Parathyroid adenoma (tissue), 2 donors: ENCODE data around the gene PSD.
"Not testable (repeated sequence)": the region's sequence is repeated elsewhere in the genome, so short reads cannot be mapped to it uniquely, and the experiment has no call there.

Source experiments
- H2AFZ ChIP-seq: fragments of 300-600 bp; sonication (generic); one replicate; pipeline ENCODE4 v1.7.0; 2017; ENCODE audit warnings: antibody characterized with exemption, mild to moderate bottlenecking
- H3K27ac ChIP-seq: fragments of 300-600 bp; sonication (generic); one replicate; pipeline ENCODE4 v1.7.0; 2017
- H3K27me3 ChIP-seq: fragments of 300-600 bp; sonication (generic); one replicate; pipeline ENCODE4 v1.7.0; 2017; ENCODE audit warnings: low read length; ENCODE audit not compliant: control insufficient read depth, insufficient read depth
- H3K36me3 ChIP-seq: fragments of 300-600 bp; sonication (generic); one replicate; pipeline ENCODE4 v1.7.0; 2017; ENCODE audit warnings: low read length; ENCODE audit not compliant: control insufficient read depth, insufficient read depth
- H3K4me1 ChIP-seq: fragments of 300-600 bp; sonication (generic); one replicate; pipeline ENCODE4 v1.7.0; 2017; ENCODE audit warnings: control low read depth
- H3K4me2 ChIP-seq: fragments of 300-600 bp; sonication (generic); one replicate; pipeline ENCODE4 v1.7.0; 2017; ENCODE audit warnings: low read length
- H3K4me3 ChIP-seq: fragments of 300-600 bp; sonication (generic); one replicate; pipeline ENCODE4 v1.7.0; 2017; ENCODE audit warnings: low read depth, low read length
- H3K79me2 ChIP-seq: fragments of 300-600 bp; sonication (generic); one replicate; pipeline ENCODE4 v1.7.0; 2017; ENCODE audit warnings: control low read depth
- H3K9ac ChIP-seq: fragments of 300-600 bp; sonication (generic); one replicate; pipeline ENCODE4 v1.7.0; 2017; ENCODE audit warnings: mild to moderate bottlenecking
- H3K9me3 ChIP-seq: fragments of 300-600 bp; sonication (generic); one replicate; pipeline ENCODE4 v1.7.0; 2017; ENCODE audit warnings: low read length; ENCODE audit not compliant: control insufficient read depth
- CTCF ChIP-seq: fragments of 300-600 bp; sonication (generic); IDR thresholded peaks from one replicate; pipeline ENCODE4 v1.7.0; 2017; ENCODE audit warnings: antibody characterized with exemption, mild to moderate bottlenecking
- donor health status: primary hyperparathyroidism.

The PSD gene

DNA sequence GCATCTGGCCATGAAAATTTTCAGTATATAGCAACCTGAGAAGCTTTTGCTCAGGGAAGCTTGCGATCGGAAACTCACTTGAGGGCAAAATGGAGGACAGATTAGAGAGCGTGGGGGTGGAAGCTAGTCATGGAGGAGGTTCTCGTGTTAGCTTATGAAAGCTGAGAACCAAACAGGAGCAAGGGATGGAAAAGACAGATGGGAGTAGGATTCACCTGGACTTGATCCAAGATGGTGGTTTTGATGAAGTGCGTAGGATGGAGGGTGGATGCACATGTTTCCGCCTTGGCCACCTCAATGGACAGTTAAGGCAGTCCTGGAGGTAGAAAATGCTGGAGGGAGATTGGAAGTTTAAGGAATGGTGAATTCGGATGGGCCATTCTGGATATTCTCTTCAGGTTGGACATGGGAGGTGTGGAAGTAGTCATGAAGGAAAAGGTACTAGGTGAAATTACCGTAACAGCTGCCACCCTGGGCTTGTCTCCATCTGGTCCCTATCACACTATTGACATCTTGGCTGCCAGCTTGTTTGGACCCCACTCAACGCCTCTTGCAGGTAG, 39.1 kb upstream of the PSD start:
- Histone ChIP-seq H3K27ac (no peak overlapping the region), H3K9me3 (no peaks in the 10 kb centered on the region), H3K9ac (no peak overlapping the region), H3K36me3 (no peaks in the 10 kb centered on the region), H3K4me2 (no peak overlapping the region), H3K27me3 (no peaks in the 10 kb centered on the region), H3K79me2 (peaks cover 2% of the 10 kb centered on the region), H3K4me3 (no peak overlapping the region), H3K4me1 (peaks cover 9% of the 10 kb centered on the region), H2AFZ (no peak overlapping the region)
- no peak for TF ChIP-seq CTCF

DNA sequence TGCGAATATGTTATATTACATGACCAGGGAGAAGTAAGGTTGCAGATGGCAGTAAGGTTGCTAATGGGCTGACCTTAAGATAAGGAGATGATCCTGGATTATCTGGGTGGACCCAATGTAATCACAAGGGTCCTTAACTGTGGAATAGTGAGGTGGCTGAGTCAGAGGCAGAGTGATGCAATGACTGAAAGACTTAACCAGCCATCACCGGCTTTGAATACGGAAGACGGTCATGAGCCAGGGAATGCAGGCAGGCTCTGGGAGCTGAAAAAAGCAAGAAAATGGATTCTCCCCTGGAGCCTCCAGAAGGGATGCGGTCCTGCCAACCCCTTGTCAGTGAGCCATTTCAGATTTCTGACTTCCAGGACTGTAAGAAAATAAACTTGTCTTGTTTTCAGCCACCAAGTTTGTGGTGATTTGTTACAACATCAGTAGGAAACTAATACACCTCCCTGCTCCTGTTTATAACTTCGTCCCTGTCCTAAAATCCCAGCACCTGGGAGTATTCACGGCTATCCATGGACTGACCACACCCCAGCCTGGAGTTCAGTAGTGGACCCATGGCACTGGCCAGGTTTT, 37.4 kb upstream of the PSD start:
- H3K4me1 ChIP-seq = peaks cover 4% of the 10 kb centered on the region
- no peak for TF ChIP-seq CTCF
- no peak overlapping the region for H3K9ac ChIP-seq

GRCh38 chr10:102454662-102455487, 36.3 kb upstream of the PSD start:
- not testable (repeated sequence) for H3K4me1 ChIP-seq, H2AFZ ChIP-seq, H3K79me2 ChIP-seq

More for the DNA sequence above, 37.4 kb upstream of the PSD start:
- no peak overlapping the region for H3K4me3 ChIP-seq
- H2AFZ ChIP-seq = no peak overlapping the region
- H3K9me3 ChIP-seq = no peaks in the 10 kb centered on the region
- no peak overlapping the region for H3K4me2 ChIP-seq
- H3K27me3 ChIP-seq = no peaks in the 10 kb centered on the region
- no peaks in the 10 kb centered on the region for H3K79me2 ChIP-seq
- H3K36me3 ChIP-seq = no peaks in the 10 kb centered on the region
- no peak overlapping the region for H3K27ac ChIP-seq

GRCh38 chr10:102453502-102453901, 34.9 kb upstream of the PSD start:
- Histone ChIP-seq H3K9me3 (no peaks in the 10 kb centered on the region), H3K9ac (no peak overlapping the region), H3K79me2 (no peaks in the 10 kb centered on the region), H3K27ac (no peak overlapping the region), H3K36me3 (no peaks in the 10 kb centered on the region), H3K4me1 (peaks cover 4% of the 10 kb centered on the region), H3K27me3 (no peaks in the 10 kb centered on the region), H3K4me2 (no peak overlapping the region), H2AFZ (no peak overlapping the region), H3K4me3 (no peak overlapping the region)
- no peak for TF ChIP-seq CTCF

More at GRCh38 chr10:102454662-102455487, 36.3 kb upstream of the PSD start:
- H3K4me3 ChIP-seq, H3K27me3 ChIP-seq, H3K27ac ChIP-seq, H3K36me3 ChIP-seq, H3K4me2 ChIP-seq, H3K9me3 ChIP-seq, H3K9ac ChIP-seq: not testable (repeated sequence)

- H3K9me3 ChIP-seq = no peaks in the 10 kb centered on the region
- no peak overlapping the region for H3K4me3 ChIP-seq
- no peak overlapping the region for H3K9ac ChIP-seq
- no peaks in the 10 kb centered on the region for H3K79me2 ChIP-seq
- no peak for TF ChIP-seq CTCF
- H3K27ac ChIP-seq = no peak overlapping the region
- H3K36me3 ChIP-seq = no peaks in the 10 kb centered on the region
- H3K4me2 ChIP-seq = no peak overlapping the region
- no peaks in the 10 kb centered on the region for H3K27me3 ChIP-seq
- no peak overlapping the region for H2AFZ ChIP-seq
- peaks cover 4% of the 10 kb centered on the region for H3K4me1 ChIP-seq
Observed at GRCh38 chr10:102452672-102453340, 34.2 kb upstream of the PSD start.
